ENCODE measurements around the gene SGSM1.

SGSM1 gene

GRCh38 chr22:24953384-24954113, 147.5 kb downstream of the SGSM1 start:
- peak; percentile 19 for DNase-seq

- DNase-seq, result peak; percentile 12
Measured at GRCh38 chr22:24954114-24954463, 148.1 kb downstream of the SGSM1 start.

GRCh38 chr22:24954856-24955255, 148.8 kb downstream of the SGSM1 start:
- no peak for DNase-seq

GRCh38 chr22:24957043-24957442, 151.0 kb downstream of the SGSM1 start:
- no peak for DNase-seq

GRCh38 chr22:24961217-24961844, 155.3 kb downstream of the SGSM1 start:
- no peak for DNase-seq

- DNase-seq, result no peak
Measured at GRCh38 chr22:24962094-24962493, 156.1 kb downstream of the SGSM1 start.

- DNase-seq, result no peak
Measured at GRCh38 chr22:24962835-24963234, 156.8 kb downstream of the SGSM1 start.

GRCh38 chr22:24964441-24964840, 158.4 kb downstream of the SGSM1 start:
- DNase-seq, result no peak

GRCh38 chr22:24965822-24966626, 160.0 kb downstream of the SGSM1 start:
- no peak for DNase-seq

GRCh38 chr22:24968066-24968561, 162.1 kb downstream of the SGSM1 start:
- peak; percentile 36 for DNase-seq

GRCh38 chr22:24969560-24970301, 163.7 kb downstream of the SGSM1 start:
- DNase-seq, result no peak

- no peak for DNase-seq
Measured at GRCh38 chr22:24972369-24972768, 166.4 kb downstream of the SGSM1 start.

GRCh38 chr22:24973872-24974271, 167.9 kb downstream of the SGSM1 start:
- no peak for DNase-seq

- no peak for DNase-seq
Measured at GRCh38 chr22:24975125-24975640, 169.2 kb downstream of the SGSM1 start.

GRCh38 chr22:24975813-24976341, 169.9 kb downstream of the SGSM1 start:
- no peak for DNase-seq

GRCh38 chr22:24976442-24977218, 170.6 kb downstream of the SGSM1 start:
- DNase-seq, result no peak

All from kidney glomerular epithelial cell (primary cell).